ENCODE data around the gene PIGU. TPM values are rescaled to one million over a fixed set of nuclear protein-coding genes. Genes with fewer than 3 reads are reported as not detected.
A peak's percentile ranks its signal among the peaks of the same experiment; 100 is the strongest.

PIGU gene
- total and polyA plus RNA-seq, 7 donors, result 9.5 to 34.2 (median 15.0) TPM

DNA sequence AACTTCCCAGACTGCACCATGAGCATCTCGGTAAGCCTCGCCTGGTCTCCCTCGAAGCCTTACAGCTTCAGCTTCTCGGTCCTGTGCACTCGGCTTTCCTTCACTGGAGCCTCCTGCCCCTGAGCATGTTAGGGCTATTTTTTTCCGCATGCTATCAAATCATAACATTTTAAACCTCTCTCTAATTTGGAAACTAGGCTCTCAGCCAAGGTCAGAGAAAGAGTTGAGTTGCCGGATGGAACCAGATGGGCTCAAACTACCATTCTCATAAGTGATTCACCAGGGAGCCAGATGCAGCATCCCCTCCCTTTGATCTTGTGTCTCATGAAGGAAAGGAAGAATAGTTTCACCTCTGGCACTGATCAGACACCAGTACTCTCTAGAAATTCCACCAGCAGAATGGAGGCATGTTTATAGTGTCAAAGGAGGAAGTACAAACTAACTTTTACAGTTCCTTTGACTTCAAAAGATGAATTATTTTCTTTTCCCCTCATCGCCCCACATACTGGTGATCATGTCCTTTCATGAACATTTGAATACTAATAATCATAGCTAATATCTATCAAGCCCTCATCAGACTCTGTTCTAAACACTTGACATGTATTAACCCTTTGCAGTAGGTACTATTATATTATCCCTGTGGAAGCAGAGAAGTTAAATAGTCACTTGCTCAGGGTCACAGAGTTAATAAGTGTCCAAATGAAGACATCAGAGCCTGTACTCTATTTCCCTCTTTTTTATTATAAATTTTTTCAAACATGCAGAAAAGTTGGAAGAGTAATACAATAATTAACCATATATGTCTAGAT is 71.7 kb downstream of the PIGU start:
- TF ChIP-seq, protein P1, sequence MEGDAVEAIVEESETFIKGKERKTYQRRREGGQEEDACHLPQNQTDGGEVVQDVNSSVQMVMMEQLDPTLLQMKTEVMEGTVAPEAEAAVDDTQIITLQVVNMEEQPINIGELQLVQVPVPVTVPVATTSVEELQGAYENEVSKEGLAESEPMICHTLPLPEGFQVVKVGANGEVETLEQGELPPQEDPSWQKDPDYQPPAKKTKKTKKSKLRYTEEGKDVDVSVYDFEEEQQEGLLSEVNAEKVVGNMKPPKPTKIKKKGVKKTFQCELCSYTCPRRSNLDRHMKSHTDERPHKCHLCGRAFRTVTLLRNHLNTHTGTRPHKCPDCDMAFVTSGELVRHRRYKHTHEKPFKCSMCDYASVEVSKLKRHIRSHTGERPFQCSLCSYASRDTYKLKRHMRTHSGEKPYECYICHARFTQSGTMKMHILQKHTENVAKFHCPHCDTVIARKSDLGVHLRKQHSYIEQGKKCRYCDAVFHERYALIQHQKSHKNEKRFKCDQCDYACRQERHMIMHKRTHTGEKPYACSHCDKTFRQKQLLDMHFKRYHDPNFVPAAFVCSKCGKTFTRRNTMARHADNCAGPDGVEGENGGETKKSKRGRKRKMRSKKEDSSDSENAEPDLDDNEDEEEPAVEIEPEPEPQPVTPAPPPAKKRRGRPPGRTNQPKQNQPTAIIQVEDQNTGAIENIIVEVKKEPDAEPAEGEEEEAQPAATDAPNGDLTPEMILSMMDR (IDR thresholded peaks at IDR 0.05), result no peak
- DNase-seq (no peak), ATAC-seq (no peak)
- Histone ChIP-seq H3K27ac (no peak overlapping the region), H3K36me3 (ENCODE audit: insufficient read depth in 1 of 2, low read depth in 1 of 2) (no peaks in the 10 kb centered on the region), H3K4me3 (no peak overlapping the region), H3K27me3 (ENCODE audit: insufficient read depth in 3 of 3, low read length in 2 of 3) (no peaks in the 10 kb centered on the region), H3K4me1 (peaks cover 5% of the 10 kb centered on the region), H3K9me3 (no peaks in the 10 kb centered on the region)
- intact Hi-C loops (cut with DNase I), result no loop called here
- WGBS, 3 donors, result 67 to 74% (median 69%) methylated on average over 8 of the region's 8 CpGs

DNA sequence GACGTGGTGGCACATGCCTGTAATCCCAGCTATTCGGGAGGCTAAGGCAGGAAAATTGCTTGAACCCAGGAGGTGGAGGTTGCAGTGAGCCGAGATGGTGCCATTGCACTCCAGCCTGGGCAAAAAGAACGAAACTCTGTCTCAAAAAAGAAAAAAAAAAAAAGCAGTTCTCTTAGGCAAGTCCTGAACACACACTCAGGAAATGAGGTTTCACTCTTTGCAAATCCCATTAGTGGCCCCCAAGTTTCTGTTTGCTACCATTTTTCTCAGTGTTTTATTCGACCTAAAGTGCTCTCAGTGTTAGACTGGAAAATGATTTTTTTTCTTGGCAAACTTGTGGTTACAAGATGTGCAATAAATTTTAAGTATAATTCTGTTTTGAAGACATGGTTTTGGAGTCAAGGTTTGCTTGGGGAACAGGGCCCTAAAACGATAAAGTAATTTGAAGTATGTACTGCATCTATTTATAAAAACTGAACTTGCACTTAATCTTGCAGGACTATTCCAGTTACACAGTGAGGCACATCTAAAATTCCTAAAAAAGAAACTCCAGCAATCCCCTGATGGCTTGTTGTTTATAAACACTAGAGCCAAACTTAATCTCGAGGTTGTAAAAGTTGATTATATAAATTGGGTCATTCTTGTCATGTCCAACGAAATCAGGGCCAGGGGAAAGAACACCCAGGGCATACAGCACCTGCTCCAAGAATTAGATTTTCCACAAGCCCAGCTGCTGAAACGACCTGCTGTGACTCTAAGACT is 75.8 kb downstream of the PIGU start:
- Histone ChIP-seq H3K4me3 (no peak overlapping the region), H3K36me3 (ENCODE audit: insufficient read depth in 1 of 2, low read depth in 1 of 2) (peaks cover 4 to 7% of the 10 kb centered on the region in 2 donors), H3K27ac (peak overlapping the region; percentile 30), H3K4me1 (peaks cover 5% of the 10 kb centered on the region), H3K27me3 (ENCODE audit: insufficient read depth in 3 of 3, low read length in 2 of 3) (no peaks in the 10 kb centered on the region), H3K9me3 (no peaks in the 10 kb centered on the region)
- WGBS, 3 donors, result 41 to 55% (median 50%) methylated on average over 9 of the region's 9 CpGs
- TF ChIP-seq, protein P1 (IDR thresholded peaks at IDR 0.05), result no peak
- intact Hi-C loops (cut with DNase I), result no loop called here
- ATAC-seq (no peak), DNase-seq (no peak)

DNA sequence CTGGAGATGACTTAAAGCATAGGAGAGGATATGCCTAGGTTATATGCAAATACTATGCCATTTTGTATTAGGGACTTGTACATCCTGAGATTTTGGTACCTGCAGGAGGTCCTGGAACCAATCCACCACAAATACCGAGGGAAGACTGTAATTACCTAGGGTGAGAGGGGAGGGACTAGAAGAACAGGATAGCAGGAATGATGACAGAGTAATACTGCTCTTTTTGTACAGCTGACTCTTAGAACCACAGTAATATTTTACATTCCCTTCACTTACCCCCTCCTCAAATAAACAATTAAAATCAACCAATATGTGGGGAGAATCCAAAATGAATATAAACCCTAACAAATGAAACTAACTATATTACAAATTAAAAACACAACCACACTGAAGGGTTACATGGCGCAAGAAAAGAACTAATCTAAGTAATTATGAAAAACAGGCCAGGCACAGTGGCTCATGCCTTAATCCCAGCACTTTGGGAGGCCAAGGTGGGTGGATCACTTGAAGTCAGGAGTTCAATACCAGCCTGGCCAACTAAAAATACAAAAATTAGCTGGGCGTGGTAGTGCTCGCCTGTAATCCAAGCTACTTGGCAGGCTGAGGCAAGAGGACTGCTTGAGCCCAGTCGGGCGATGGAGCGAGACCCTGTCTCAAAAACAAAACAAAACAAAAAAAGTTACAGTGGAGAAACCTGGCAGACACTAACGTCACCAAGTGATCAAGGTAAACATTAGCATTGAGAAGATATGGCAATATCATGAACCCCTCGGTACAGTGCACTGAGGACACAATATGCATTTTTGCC is 81.3 kb downstream of the PIGU start:
- H3K4me1 ChIP-seq, result no peaks in the 10 kb centered on the region
- H3K4me3 ChIP-seq, result no peak overlapping the region
- TF ChIP-seq, protein P1 (IDR thresholded peaks at IDR 0.05), result no peak
- WGBS, 3 donors, result 82 to 88% (median 85%) methylated on average over 9 of the region's 9 CpGs
- H3K27ac ChIP-seq, result no peak overlapping the region
- H3K27me3 ChIP-seq (ENCODE audit: insufficient read depth in 3 of 3, low read length in 2 of 3), result no peaks in the 10 kb centered on the region
- ATAC-seq (no peak), DNase-seq (no peak)
- H3K36me3 ChIP-seq (ENCODE audit: insufficient read depth in 1 of 2, low read depth in 1 of 2), result peaks cover 4 to 7% of the 10 kb centered on the region in 2 donors
- intact Hi-C loops (cut with DNase I), result no loop called here
- H3K9me3 ChIP-seq, result no peaks in the 10 kb centered on the region

DNA sequence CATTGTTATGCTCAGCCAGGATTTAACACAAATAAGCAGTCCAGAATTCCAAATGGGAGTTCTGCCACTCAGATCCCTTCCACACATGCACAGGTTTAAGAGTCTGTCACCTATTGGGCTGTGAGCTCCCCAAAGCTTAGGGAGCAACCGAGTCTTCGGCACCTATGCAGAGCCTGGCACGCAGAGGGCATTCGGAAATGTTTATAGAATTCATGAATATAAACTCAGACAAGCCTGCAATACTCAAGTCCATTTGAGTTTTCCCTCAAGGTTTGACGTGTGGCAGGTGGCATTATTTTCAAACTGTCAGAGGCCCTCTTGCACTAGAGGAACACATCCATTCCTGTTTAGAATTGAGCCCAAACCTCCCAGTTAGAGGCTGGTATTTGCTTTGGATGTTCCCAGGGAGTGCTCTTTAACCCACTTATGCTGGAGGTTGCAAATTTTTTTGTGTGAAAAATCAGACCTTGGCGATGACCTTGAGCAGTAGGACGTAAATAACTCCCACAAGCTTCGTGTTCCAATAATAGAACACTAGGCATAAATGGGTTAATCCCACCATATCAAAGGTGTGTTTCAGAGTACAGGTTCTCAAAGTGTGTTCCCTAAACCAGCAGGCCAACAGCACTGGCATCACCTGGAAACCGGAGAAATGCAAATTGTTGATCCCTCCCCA is 90.3 kb downstream of the PIGU start:
- Histone ChIP-seq H3K9me3 (no peaks in the 10 kb centered on the region), H3K27me3 (ENCODE audit: insufficient read depth in 3 of 3, low read length in 2 of 3) (no peaks in the 10 kb centered on the region), H3K36me3 (ENCODE audit: insufficient read depth in 1 of 2, low read depth in 1 of 2) (peaks cover 3 to 40% of the 10 kb centered on the region in 2 donors), H3K4me1 (peaks cover 9% of the 10 kb centered on the region), H3K4me3 (no peak overlapping the region), H3K27ac (no peak overlapping the region)
- WGBS, 3 donors, result 89 to 95% (median 90%) methylated on average over 9 of the region's 9 CpGs
- TF ChIP-seq, protein P1 (IDR thresholded peaks at IDR 0.05), result no peak
- no peak for ATAC-seq
- no peak for DNase-seq
- intact Hi-C loops (cut with DNase I), result no loop called here

Measured in psoas muscle (tissue), 8 donors.